Measurements from ENCODE around the gene TTC38. TPM values are rescaled to one million over a fixed set of nuclear protein-coding genes. Genes with fewer than 3 reads are reported as not detected.

The TTC38 gene
- total RNA-seq, 2 donors from 2014 or later = 22.6 to 41.7 TPM

GRCh38 chr22:46340676-46341075, 72.9 kb downstream of the TTC38 start:
- H3K4me3 ChIP-seq = no peak overlapping the region
- H3K27me3 ChIP-seq = no peaks in the 10 kb centered on the region
- H3K4me1 ChIP-seq = peaks cover 0 to 31% of the 10 kb centered on the region in 2 donors
- TF ChIP-seq CTCF (IDR thresholded peaks at IDR 0.05) = no peak
- no peak overlapping the region for H3K27ac ChIP-seq
- no peak for DNase-seq (ENCODE audit: low spot score)
- peaks cover 64% of the 10 kb centered on the region for H3K36me3 ChIP-seq
- no peaks in the 10 kb centered on the region for H3K9me3 ChIP-seq

Other genes with a start within 250 kb of the TTC38 start
- 10 to 100 TPM; 48.4 to 67.1 TPM for gene PPARA, start 117.5 kb upstream of the TTC38 start, total RNA-seq
- 10 to 100 TPM in 1 of 2 donors, 1 to 10 TPM in 1; 9.7 to 11.9 TPM for gene CDPF1, start 17.7 kb upstream of the TTC38 start, total RNA-seq
- under 1 TPM; 0.04 to 0.07 TPM for gene PKDREJ, start 4.7 kb upstream of the TTC38 start, total RNA-seq
- under 1 TPM; 0.16 to 0.63 TPM for gene GTSE1, start 28.9 kb downstream of the TTC38 start, total RNA-seq
- gene TRMU, start 67.7 kb downstream of the TTC38 start, total RNA-seq = 10 to 100 TPM; 22.2 to 22.4 TPM

Measured in right atrium auricular region (tissue), 2 donors.